ENCODE results near the gene TMEM121. TPM values are rescaled to one million over a fixed set of nuclear protein-coding genes. Genes with fewer than 3 reads are reported as not detected.
"Not testable (repeated sequence)": the region's sequence is repeated elsewhere in the genome, so short reads cannot be mapped to it uniquely, and the experiment has no call there.

TMEM121 gene
- total RNA-seq, 3 donors from 2014 or later (not counting 1 experiment from before 2014, with no cell fraction given): 0.54 to 0.80 TPM; not detected in 1

DNA sequence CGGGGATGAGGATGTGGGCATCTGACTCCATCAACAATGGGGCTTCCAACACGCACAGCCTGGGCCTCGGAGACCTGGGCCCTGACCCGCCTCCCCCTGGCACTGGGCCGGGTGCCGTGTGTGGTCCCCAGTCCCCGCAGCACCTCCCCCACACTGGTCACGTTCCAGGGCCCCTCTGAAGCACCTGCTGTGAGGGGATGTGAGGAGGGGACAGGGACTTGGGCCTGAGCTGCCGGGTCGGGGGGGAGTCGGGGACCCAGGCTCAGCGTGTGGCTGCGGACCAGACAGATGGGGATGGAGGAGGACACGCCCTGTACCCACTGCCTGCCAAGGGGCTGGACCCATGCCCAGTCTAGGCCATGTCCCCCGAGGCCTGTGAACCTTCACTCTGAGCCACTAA lies 45.7 kb downstream of the TMEM121 start:
- H3K9me3 ChIP-seq (ENCODE audit: control insufficient read depth, insufficient read depth, low read length); H3K36me3 ChIP-seq (ENCODE audit: control insufficient read depth, insufficient read depth, low read length); H3K4me3 Mint-ChIP-seq; H3K27me3 Mint-ChIP-seq (ENCODE audit: low read depth in 2 of 2); ATAC-seq; H3K4me1 ChIP-seq (ENCODE audit: control insufficient read depth, insufficient read depth, low read length); H3K27me3 ChIP-seq (ENCODE audit: control insufficient read depth, insufficient read depth, low read length); H3K4me3 ChIP-seq (ENCODE audit: low read length); intact Hi-C loops (cut with micrococcal nuclease); H3K9me3 Mint-ChIP-seq; H3K4me1 Mint-ChIP-seq; H3K27ac Mint-ChIP-seq; DNase-seq; H3K36me3 Mint-ChIP-seq: not testable (repeated sequence)
- no CpG with 5 or more reads among the region's 15 CpGs for WGBS (ENCODE audit: insufficient coverage)
- H3K27ac ChIP-seq (ENCODE audit: low read length): peak overlapping the region; percentile 72

DNA sequence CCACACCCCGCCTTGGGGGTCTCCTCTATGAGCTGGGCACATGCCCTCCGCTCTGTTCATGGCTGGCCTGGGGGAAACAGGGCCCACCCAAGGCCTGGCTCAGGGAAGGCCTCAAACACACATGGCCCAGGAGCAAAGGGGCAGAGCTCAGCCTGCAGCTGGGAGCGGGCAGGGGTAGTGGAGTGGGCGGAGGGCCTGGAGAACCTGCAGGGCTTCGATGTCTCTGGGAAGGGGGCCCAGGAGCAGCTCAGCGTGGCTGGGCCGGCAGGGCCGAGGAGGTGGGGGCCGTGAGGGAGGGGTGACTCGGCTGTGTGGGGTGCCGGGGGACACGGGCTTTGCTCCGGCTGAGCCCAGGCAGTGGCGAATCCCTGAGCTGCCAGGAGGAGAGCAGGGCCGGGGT lies 47.5 kb downstream of the TMEM121 start:
- H3K36me3 ChIP-seq (ENCODE audit: control insufficient read depth, insufficient read depth, low read length); H3K9me3 Mint-ChIP-seq; H3K4me1 Mint-ChIP-seq; H3K4me3 ChIP-seq (ENCODE audit: low read length); H3K9me3 ChIP-seq (ENCODE audit: control insufficient read depth, insufficient read depth, low read length); DNase-seq; intact Hi-C loops (cut with micrococcal nuclease); H3K27ac Mint-ChIP-seq; H3K36me3 Mint-ChIP-seq; H3K4me1 ChIP-seq (ENCODE audit: control insufficient read depth, insufficient read depth, low read length); H3K27me3 ChIP-seq (ENCODE audit: control insufficient read depth, insufficient read depth, low read length); ATAC-seq; H3K4me3 Mint-ChIP-seq; H3K27me3 Mint-ChIP-seq (ENCODE audit: low read depth in 2 of 2): not testable (repeated sequence)
- WGBS (ENCODE audit: insufficient coverage): 82% methylated on average over 7 of the region's 15 CpGs
- peak overlapping the region; percentile 64 for H3K27ac ChIP-seq (ENCODE audit: low read length)

DNA sequence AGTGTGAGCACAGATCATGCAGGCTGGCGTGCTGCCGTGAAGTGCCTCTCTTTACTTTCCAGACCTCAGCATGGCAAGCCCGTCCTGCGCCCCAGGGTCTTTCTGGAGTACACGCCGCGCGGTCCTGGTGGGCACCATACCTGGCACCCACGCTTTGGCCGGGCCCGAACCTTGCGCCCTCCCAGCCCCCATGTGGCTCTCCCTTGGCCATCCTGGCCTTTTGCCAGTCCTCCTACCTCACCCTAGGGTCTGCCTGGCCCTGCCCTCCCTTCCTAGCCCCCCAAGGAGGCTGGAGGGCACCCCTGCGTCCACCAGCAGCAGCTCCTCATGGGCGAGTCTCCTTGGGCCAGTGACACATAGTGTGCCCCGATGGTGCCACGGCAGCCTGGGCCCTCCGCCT lies 48.0 kb downstream of the TMEM121 start:
- H3K4me3 Mint-ChIP-seq; intact Hi-C loops (cut with micrococcal nuclease); H3K4me1 Mint-ChIP-seq; DNase-seq; H3K27ac Mint-ChIP-seq; H3K27me3 Mint-ChIP-seq (ENCODE audit: low read depth in 2 of 2); H3K27me3 ChIP-seq (ENCODE audit: control insufficient read depth, insufficient read depth, low read length); ATAC-seq; H3K9me3 ChIP-seq (ENCODE audit: control insufficient read depth, insufficient read depth, low read length); H3K36me3 ChIP-seq (ENCODE audit: control insufficient read depth, insufficient read depth, low read length); H3K36me3 Mint-ChIP-seq; H3K4me1 ChIP-seq (ENCODE audit: control insufficient read depth, insufficient read depth, low read length); H3K9me3 Mint-ChIP-seq; H3K4me3 ChIP-seq (ENCODE audit: low read length): not testable (repeated sequence)
- 100% methylated on average over 4 of the region's 17 CpGs for WGBS (ENCODE audit: insufficient coverage)
- peak overlapping the region; percentile 40 for H3K27ac ChIP-seq (ENCODE audit: low read length)

DNA sequence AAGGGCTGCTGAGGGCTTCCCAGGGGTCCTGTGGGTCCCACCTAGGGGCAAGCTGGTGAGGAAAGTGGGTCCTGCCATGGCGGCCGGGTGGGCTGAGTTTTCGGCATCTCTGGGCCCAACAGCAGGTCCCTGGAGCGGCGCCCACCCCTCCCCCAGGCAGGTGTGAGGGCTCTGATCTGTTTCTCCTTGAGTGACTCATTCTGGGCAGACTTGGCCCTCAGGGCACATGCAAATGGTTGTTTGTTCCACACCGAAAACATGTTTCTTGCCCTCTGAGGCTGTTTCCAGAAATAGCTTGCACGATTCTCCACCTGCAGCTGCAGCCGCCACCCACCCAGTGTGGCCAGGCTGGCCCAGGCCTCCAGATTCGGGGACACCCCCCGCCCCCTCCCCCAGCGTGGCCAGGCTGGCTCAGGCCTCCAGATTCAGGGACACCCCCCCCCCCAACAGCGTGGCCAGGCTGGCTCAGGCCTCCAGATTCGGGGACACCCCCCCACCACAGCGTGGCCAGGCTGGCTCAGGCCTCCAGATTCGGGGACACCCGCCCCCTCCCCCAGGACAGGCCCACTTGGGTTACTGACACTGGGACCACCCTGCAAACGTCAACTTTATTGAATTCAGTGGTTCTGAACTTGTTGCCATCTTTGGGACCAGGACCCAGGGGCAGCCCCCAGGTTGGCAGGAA lies 48.8 kb downstream of the TMEM121 start:
- WGBS (ENCODE audit: insufficient coverage): no CpG with 5 or more reads among the region's 17 CpGs
- H3K36me3 Mint-ChIP-seq; H3K9me3 Mint-ChIP-seq; H3K36me3 ChIP-seq (ENCODE audit: control insufficient read depth, insufficient read depth, low read length); ATAC-seq; H3K4me1 Mint-ChIP-seq; intact Hi-C loops (cut with micrococcal nuclease); H3K4me3 Mint-ChIP-seq; H3K4me1 ChIP-seq (ENCODE audit: control insufficient read depth, insufficient read depth, low read length); H3K27me3 Mint-ChIP-seq (ENCODE audit: low read depth in 2 of 2); H3K9me3 ChIP-seq (ENCODE audit: control insufficient read depth, insufficient read depth, low read length); H3K27me3 ChIP-seq (ENCODE audit: control insufficient read depth, insufficient read depth, low read length); H3K27ac Mint-ChIP-seq; DNase-seq; H3K4me3 ChIP-seq (ENCODE audit: low read length): not testable (repeated sequence)
- peak overlapping the region; percentile 52 for H3K27ac ChIP-seq (ENCODE audit: low read length)

DNA sequence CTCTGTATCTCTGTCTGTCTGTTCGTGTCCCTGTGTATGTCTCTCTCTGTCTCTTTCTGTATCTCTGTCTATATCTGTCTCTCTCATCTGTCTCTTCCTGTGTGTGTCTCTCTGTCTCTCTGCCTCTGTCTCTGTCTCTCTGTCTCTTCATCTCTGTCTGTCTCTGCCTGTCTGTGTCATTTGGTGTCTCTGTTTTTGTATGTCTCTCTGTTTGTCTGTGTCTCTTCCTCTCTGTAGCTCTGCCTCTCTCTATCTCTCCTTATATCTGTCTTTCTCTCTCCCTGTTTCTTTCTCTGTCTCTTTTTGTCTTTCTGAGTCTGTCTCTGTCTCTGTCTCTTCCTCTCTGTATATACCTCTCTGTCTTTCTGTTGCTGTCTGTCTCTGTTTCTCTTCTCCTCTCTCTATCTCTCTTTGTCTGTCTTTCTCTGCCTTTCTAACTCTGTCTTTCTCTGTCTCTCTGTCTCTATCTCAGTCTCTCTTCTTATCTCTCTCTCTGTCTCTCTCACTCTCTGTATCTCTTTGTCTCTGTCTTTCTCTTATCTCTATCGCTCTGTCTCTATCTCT lies 50.2 kb downstream of the TMEM121 start:
- Mint-ChIP-seq H3K4me3 (no peak overlapping the region), H3K4me1 (no peaks in the 10 kb centered on the region), H3K27me3 (ENCODE audit: low read depth in 2 of 2) (peaks cover 0 to 4% of the 10 kb centered on the region in 2 donors), H3K36me3 (no peaks in the 10 kb centered on the region), H3K27ac (no peak overlapping the region), H3K9me3 (no peaks in the 10 kb centered on the region)
- Histone ChIP-seq H3K27me3 (ENCODE audit: control insufficient read depth, insufficient read depth, low read length) (no peaks in the 10 kb centered on the region), H3K4me3 (ENCODE audit: low read length) (no peak overlapping the region), H3K27ac (ENCODE audit: low read length) (peak overlapping the region; percentile 78), H3K9me3 (ENCODE audit: control insufficient read depth, insufficient read depth, low read length) (no peaks in the 10 kb centered on the region), H3K4me1 (ENCODE audit: control insufficient read depth, insufficient read depth, low read length) (peaks cover 10% of the 10 kb centered on the region), H3K36me3 (ENCODE audit: control insufficient read depth, insufficient read depth, low read length) (no peaks in the 10 kb centered on the region)
- DNase-seq: no peak
- TF ChIP-seq, protein P1, sequence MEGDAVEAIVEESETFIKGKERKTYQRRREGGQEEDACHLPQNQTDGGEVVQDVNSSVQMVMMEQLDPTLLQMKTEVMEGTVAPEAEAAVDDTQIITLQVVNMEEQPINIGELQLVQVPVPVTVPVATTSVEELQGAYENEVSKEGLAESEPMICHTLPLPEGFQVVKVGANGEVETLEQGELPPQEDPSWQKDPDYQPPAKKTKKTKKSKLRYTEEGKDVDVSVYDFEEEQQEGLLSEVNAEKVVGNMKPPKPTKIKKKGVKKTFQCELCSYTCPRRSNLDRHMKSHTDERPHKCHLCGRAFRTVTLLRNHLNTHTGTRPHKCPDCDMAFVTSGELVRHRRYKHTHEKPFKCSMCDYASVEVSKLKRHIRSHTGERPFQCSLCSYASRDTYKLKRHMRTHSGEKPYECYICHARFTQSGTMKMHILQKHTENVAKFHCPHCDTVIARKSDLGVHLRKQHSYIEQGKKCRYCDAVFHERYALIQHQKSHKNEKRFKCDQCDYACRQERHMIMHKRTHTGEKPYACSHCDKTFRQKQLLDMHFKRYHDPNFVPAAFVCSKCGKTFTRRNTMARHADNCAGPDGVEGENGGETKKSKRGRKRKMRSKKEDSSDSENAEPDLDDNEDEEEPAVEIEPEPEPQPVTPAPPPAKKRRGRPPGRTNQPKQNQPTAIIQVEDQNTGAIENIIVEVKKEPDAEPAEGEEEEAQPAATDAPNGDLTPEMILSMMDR (IDR thresholded peaks at IDR 0.05): no peak
- no peak for ATAC-seq
- 93% methylated on average over 2 of the region's 2 CpGs for WGBS (ENCODE audit: insufficient coverage)
- intact Hi-C loops (cut with micrococcal nuclease): no loop called here

Data from natural killer cell (primary cell).